Progenitor cell of endocrine pancreas (in vitro differentiated cells): ENCODE measurements around the gene CHCHD1. TPM values are rescaled to one million over a fixed set of nuclear protein-coding genes. Genes with fewer than 3 reads are reported as not detected.

Source experiments
- DNase-seq: peaks from one replicate; pipeline ENCODE4 v3.0.0; 2021; ENCODE audit warnings: low spot score; ENCODE audit not compliant: unreplicated experiment
- H3K27ac Mint-ChIP-seq: 2 replicates; pipeline ENCODE4 v1.8.0; 2021; ENCODE audit warnings: mild to moderate bottlenecking, moderate library complexity, mixed read lengths
- H3K27me3 Mint-ChIP-seq: 2 replicates; pipeline ENCODE4 v1.8.0; 2021; ENCODE audit warnings: mixed read lengths
- H3K36me3 Mint-ChIP-seq: 2 replicates; pipeline ENCODE4 v1.8.0; 2022; ENCODE audit warnings: mixed read lengths; ENCODE audit not compliant: insufficient read depth
- H3K4me1 Mint-ChIP-seq: 2 replicates; pipeline ENCODE4 v1.8.0; 2021; ENCODE audit warnings: low read depth, mixed read lengths
- H3K4me3 Mint-ChIP-seq: 2 replicates; pipeline ENCODE4 v1.8.0; 2021; ENCODE audit warnings: low read depth, mild to moderate bottlenecking, moderate library complexity, mixed read lengths
- H3K9me3 Mint-ChIP-seq: 2 replicates; pipeline ENCODE4 v1.8.0; 2021; ENCODE audit warnings: low read depth, mixed read lengths
- total RNA-seq: library from RNA; stranded (reverse); gene quantifications from 2 replicates; pipeline ENCODE4 v1.2.1, GENCODE V29; 2021
- TF ChIP-seq, protein P1 (sequence below): fragments of 200-600 bp; sonication (generic); IDR thresholded peaks from one replicate; pipeline ENCODE4 v1.5.0; 2021; ENCODE audit warnings: antibody characterized with exemption, mild to moderate bottlenecking; ENCODE audit not compliant: unreplicated experiment

Gene CHCHD1
- total RNA-seq, 1 donor from 2014 or later = 38.8 TPM

DNA sequence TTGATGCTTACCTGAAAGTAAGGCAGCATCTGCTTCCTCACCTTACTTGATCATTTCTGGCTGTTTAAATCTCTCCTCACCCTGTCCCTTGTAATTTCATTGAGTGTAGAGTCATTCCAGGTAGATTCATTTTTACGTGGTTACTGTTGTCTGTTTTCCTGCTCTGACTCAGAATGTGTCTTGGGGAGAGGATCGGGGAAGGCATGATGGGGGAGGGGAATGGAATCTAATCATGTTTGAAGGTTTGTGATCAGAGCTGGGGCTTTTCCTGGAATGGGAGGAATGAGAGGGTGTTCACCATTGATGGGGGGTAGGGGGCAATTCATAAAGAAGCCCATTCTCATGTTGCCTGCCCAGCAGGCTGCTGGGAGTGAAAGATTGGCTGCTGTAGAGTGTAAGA is 18.9 kb upstream of the CHCHD1 start:
- Mint-ChIP-seq H3K4me1 (peaks cover 2% of the 10 kb centered on the region), H3K27ac (no peak overlapping the region), H3K9me3 (no peaks in the 10 kb centered on the region), H3K36me3 (peaks cover 34% of the 10 kb centered on the region), H3K4me3 (no peak overlapping the region), H3K27me3 (no peaks in the 10 kb centered on the region)
- TF ChIP-seq, protein P1, sequence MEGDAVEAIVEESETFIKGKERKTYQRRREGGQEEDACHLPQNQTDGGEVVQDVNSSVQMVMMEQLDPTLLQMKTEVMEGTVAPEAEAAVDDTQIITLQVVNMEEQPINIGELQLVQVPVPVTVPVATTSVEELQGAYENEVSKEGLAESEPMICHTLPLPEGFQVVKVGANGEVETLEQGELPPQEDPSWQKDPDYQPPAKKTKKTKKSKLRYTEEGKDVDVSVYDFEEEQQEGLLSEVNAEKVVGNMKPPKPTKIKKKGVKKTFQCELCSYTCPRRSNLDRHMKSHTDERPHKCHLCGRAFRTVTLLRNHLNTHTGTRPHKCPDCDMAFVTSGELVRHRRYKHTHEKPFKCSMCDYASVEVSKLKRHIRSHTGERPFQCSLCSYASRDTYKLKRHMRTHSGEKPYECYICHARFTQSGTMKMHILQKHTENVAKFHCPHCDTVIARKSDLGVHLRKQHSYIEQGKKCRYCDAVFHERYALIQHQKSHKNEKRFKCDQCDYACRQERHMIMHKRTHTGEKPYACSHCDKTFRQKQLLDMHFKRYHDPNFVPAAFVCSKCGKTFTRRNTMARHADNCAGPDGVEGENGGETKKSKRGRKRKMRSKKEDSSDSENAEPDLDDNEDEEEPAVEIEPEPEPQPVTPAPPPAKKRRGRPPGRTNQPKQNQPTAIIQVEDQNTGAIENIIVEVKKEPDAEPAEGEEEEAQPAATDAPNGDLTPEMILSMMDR = no peak
- DNase-seq = no peak

DNA sequence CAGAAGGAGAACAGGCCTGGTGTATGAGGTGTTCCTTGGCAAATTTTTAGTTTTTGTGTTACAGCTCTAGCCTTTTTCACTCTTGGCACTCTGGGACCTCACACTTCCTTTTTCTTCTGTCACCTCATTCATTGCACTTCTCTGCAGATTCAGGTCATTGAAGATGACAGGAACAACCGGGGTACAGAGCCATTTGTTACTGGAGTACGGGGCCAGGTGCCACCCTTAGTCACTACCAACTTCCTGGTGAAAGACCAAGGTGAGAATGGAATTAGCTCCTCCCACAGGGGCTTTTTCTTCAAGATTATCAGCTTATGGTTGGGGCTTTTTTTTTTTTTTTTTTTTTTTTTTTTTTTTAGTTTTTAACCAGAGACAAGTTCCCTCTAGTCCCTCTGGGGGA is 18.5 kb upstream of the CHCHD1 start:
- TF ChIP-seq, protein P1 = no peak
- H3K27ac Mint-ChIP-seq = no peak overlapping the region

DNA sequence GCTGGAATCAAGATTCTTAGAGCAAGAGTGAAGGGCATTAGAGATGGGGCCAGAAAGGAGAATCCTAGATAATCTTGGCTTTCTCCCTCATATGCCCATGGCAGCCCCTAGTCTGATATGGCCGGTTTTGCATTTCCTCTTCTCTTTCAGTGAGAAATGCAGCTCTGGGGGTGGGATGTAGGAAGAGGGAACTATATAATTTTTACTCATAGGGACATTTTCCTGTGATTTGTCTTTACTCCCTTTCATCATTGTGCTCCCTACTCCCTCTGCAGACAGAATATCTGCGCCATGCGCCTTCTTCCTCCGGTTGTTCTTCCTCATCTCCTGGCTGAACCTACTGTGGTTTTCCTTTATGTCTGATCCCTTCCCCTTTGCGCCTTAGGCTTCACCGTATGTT is 16.8 kb upstream of the CHCHD1 start:
- no peak overlapping the region for H3K4me3 Mint-ChIP-seq
- no peak overlapping the region for H3K27ac Mint-ChIP-seq
- TF ChIP-seq, protein P1 = no peak

More for the DNA sequence above, 18.5 kb upstream of the CHCHD1 start:
- no peak for DNase-seq
- Mint-ChIP-seq H3K9me3 (no peaks in the 10 kb centered on the region), H3K4me3 (no peak overlapping the region), H3K27me3 (no peaks in the 10 kb centered on the region), H3K4me1 (peaks cover 2% of the 10 kb centered on the region), H3K36me3 (peaks cover 34% of the 10 kb centered on the region)

DNA sequence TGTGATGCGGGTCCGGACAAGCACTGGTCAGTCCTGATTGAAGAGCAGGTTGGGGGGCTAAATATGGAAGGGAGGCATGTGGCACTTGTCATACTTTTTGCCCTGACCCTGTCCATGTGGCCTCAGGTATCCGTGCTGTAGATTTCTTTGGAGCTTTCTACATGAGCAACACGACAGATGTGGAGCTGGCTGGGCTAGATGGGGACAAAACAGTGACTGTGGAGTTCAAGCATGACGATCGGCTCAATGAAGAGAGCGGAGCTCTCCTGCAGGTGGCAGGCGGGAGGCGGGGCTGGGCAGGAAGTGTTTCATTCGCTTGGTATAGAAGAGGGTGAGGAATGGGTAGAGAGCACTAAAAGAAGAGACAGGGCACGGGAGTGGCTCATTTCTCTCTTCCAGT is 13.0 kb upstream of the CHCHD1 start:
- TF ChIP-seq, protein P1 = no peak
- H3K36me3 Mint-ChIP-seq = peaks cover 36% of the 10 kb centered on the region
- H3K9me3 Mint-ChIP-seq = no peaks in the 10 kb centered on the region
- no peak for DNase-seq
- peaks cover 9% of the 10 kb centered on the region for H3K4me1 Mint-ChIP-seq
- no peaks in the 10 kb centered on the region for H3K27me3 Mint-ChIP-seq
- peak overlapping the region; percentile 48 for H3K4me3 Mint-ChIP-seq
- H3K27ac Mint-ChIP-seq = peak overlapping the region; percentile 70

More for the DNA sequence above, 16.8 kb upstream of the CHCHD1 start:
- Mint-ChIP-seq H3K4me1 (no peaks in the 10 kb centered on the region), H3K9me3 (no peaks in the 10 kb centered on the region), H3K36me3 (peaks cover 41% of the 10 kb centered on the region), H3K27me3 (no peaks in the 10 kb centered on the region)
- DNase-seq = no peak

DNA sequence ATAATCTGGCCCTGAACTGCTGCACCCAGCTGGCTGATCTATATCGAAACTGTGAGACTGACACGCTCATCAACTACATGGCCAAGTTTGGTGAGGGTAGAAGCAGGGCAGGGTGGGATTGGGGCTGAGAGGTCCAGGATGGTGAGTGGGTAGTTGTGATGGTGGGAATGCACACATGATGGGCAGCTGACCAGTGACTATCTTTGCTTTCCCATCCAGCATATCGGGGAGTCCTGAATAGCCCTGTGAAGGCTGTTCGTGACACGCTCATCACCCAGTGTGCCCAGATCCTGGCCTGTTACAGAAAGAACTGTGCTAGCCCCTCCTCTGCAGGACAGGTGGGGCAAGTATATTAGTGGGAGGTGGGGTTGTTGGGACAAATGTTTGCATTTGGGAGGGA is 12.5 kb upstream of the CHCHD1 start:
- H3K4me3 Mint-ChIP-seq = no peak overlapping the region
- no peaks in the 10 kb centered on the region for H3K27me3 Mint-ChIP-seq
- TF ChIP-seq, protein P1 = no peak
- no peak for DNase-seq
- no peaks in the 10 kb centered on the region for H3K9me3 Mint-ChIP-seq
- H3K4me1 Mint-ChIP-seq = peaks cover 13% of the 10 kb centered on the region
- no peak overlapping the region for H3K27ac Mint-ChIP-seq
- peaks cover 35% of the 10 kb centered on the region for H3K36me3 Mint-ChIP-seq
